ENCODE results near the gene CLTA. TPM values are rescaled to one million over a fixed set of nuclear protein-coding genes. Genes with fewer than 3 reads are reported as not detected.
A peak's percentile ranks its signal among the peaks of the same experiment; 100 is the strongest.

Gene CLTA
- total and polyA plus RNA-seq, 11 donors = 40.8 to 139 (median 61.8) TPM

- TF ChIP-seq CTCF (IDR thresholded peaks at IDR 0.05) (no peak), POLR2A (IDR thresholded peaks at IDR 0.05) (no peak)
- peaks cover 0 to 2% (median 0%) of the 10 kb centered on the region in 12 donors for H3K9me3 ChIP-seq
- DNase-seq (peak; percentile 44 to 80 (median 69)), ATAC-seq (peak; percentile 24 to 68 (median 51))
- H3K27ac ChIP-seq = peak overlapping the region in 11 of 12 donors; percentile 47 to 93 (median 66)
- WGBS, 4 donors = 67 to 82% (median 75%) methylated on average over 10 to 14 of the region's 14 CpGs
- H3K36me3 ChIP-seq = peaks cover 0 to 28% (median 0%) of the 10 kb centered on the region in 9 donors
- intact Hi-C loops (cut with DNase I) = no loop called here
- H3K27me3 ChIP-seq = no peaks in the 10 kb centered on the region
- peak overlapping the region in 2 of 12 donors; percentile 6 to 37 for H3K4me3 ChIP-seq
- H3K4me1 ChIP-seq = peaks cover 0 to 95% (median 37%) of the 10 kb centered on the region in 12 donors
Observed at GRCh38 chr9:36151316-36152210, 39.2 kb upstream of the CLTA start.

DNA sequence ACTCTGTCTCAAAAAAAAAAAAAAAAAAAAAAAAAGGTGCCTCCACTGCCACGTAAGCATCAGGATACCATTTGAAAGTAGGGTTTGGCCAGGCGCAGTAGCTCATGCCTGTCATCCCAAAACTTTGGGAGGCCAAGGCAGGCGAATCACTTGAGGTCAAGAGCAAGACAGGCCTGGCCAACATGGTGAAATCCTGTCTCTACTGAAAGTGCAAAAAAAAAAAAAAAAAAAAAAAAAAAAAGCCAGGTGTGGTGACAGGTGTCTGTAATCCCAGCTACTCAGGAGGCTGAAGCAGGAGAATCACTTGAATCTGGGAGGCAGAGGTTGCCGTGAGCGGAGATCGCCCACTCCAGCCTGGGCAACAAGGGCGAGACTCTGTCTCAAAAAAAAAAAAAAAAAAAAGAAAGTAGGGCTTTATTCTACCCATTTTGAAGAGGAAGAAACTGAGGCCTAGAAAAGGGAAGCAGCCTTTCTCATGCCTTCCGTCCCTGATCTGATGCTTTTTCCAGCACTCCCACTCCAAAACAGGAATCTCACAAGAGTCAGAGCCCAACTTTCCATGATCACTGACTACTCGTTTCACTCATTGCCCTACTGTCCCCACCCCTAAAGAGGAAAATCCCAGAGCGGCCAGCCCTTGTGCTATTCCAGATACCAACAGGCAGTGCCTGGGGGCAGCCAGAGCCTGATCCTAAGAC lies 37.8 kb upstream of the CLTA start:
- intact Hi-C loops (cut with DNase I) = no loop called here
- TF ChIP-seq POLR2A (IDR thresholded peaks at IDR 0.05) (no peak), CTCF (IDR thresholded peaks at IDR 0.05) (no peak)
- H3K27me3 ChIP-seq = no peaks in the 10 kb centered on the region
- no peak for ATAC-seq
- 92 to 94% (median 93%) methylated on average over 10 of the region's 10 CpGs for WGBS, 4 donors
- H3K27ac ChIP-seq = peak overlapping the region in 4 of 12 donors; percentile 34 to 93 (median 70)
- peaks cover 0 to 24% (median 0%) of the 10 kb centered on the region in 9 donors for H3K36me3 ChIP-seq
- peaks cover 0 to 84% (median 36%) of the 10 kb centered on the region in 12 donors for H3K4me1 ChIP-seq
- DNase-seq = no peak
- H3K9me3 ChIP-seq = peaks cover 0 to 5% (median 0%) of the 10 kb centered on the region in 12 donors
- no peak overlapping the region for H3K4me3 ChIP-seq

DNA sequence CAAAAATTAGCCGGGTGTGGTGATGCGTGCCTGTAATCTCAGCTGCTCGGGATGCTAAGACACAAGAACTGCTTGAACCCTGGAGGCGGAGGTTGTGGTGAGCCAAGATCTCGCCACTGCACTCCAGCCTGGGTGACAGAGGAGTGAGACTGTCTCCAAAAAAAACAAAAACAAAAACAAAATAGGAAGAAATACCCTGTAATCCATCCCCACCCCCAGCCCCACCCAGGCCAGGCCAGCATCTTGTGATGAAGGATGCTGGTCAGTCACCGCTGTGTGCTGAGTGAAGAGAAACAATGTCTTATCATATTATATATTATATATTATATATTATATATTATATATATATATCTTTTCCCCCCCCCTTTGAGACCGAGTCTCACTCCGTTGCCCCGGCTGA lies 37.0 kb upstream of the CLTA start:
- intact Hi-C loops (cut with DNase I) = no loop called here
- DNase-seq (no peak), ATAC-seq (no peak)
- H3K4me1 ChIP-seq = peaks cover 0 to 84% (median 29%) of the 10 kb centered on the region in 12 donors
- H3K27ac ChIP-seq = peak overlapping the region in 10 of 12 donors; percentile 15 to 93 (median 56)
- peaks cover 0 to 24% (median 0%) of the 10 kb centered on the region in 9 donors for H3K36me3 ChIP-seq
- H3K27me3 ChIP-seq = no peaks in the 10 kb centered on the region
- H3K9me3 ChIP-seq = peaks cover 0 to 5% (median 0%) of the 10 kb centered on the region in 12 donors
- no peak overlapping the region for H3K4me3 ChIP-seq
- 65 to 74% (median 69%) methylated on average over 9 of the region's 9 CpGs for whole genome bisulfite sequencing, 4 donors
- TF ChIP-seq CTCF (IDR thresholded peaks at IDR 0.05) (no peak), POLR2A (IDR thresholded peaks at IDR 0.05) (no peak)

Measured in heart left ventricle (tissue), 16 donors.